Activated naive CD4-positive, alpha-beta T cell treated with anti-CD3 and anti-CD28 coated beads, Interleukin-2, amount 10 ng/mL, durations not matched to agents 7 days and 5 days (primary cell): ENCODE data around the gene SPART.

Source experiments
- CTCF ChIA-PET: fragments of 350-600 bp; sonication (Branson Sonifier 250); formaldehyde crosslinking; loops from one replicate; lab custom pipeline; 2021; ENCODE audit warnings: antibody characterized with exemption; lab: Charles Lee
- DNase-seq: peaks from one replicate; pipeline ENCODE4 v3.0.0-alpha.2; 2020
- H3K27ac Mint-ChIP-seq: one replicate; pipeline ENCODE4 v1.8.0; 2021; ENCODE audit warnings: mild to moderate bottlenecking, moderate library complexity, mixed read lengths
- H3K27me3 Mint-ChIP-seq: one replicate; pipeline ENCODE4 v1.8.0; 2021; ENCODE audit warnings: mild to moderate bottlenecking, mixed read lengths
- H3K36me3 Mint-ChIP-seq: one replicate; pipeline ENCODE4 v1.8.0; 2021; ENCODE audit warnings: mixed read lengths
- H3K4me1 Mint-ChIP-seq: one replicate; pipeline ENCODE4 v1.8.0; 2021; ENCODE audit warnings: mixed read lengths
- H3K4me3 Mint-ChIP-seq: one replicate; pipeline ENCODE4 v1.8.0; 2021; ENCODE audit warnings: mild to moderate bottlenecking, moderate library complexity, mixed read lengths
- H3K9me3 Mint-ChIP-seq: one replicate; pipeline ENCODE4 v1.8.0; 2021; ENCODE audit warnings: mixed read lengths

Gene SPART, protein sequence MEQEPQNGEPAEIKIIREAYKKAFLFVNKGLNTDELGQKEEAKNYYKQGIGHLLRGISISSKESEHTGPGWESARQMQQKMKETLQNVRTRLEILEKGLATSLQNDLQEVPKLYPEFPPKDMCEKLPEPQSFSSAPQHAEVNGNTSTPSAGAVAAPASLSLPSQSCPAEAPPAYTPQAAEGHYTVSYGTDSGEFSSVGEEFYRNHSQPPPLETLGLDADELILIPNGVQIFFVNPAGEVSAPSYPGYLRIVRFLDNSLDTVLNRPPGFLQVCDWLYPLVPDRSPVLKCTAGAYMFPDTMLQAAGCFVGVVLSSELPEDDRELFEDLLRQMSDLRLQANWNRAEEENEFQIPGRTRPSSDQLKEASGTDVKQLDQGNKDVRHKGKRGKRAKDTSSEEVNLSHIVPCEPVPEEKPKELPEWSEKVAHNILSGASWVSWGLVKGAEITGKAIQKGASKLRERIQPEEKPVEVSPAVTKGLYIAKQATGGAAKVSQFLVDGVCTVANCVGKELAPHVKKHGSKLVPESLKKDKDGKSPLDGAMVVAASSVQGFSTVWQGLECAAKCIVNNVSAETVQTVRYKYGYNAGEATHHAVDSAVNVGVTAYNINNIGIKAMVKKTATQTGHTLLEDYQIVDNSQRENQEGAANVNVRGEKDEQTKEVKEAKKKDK

DNA sequence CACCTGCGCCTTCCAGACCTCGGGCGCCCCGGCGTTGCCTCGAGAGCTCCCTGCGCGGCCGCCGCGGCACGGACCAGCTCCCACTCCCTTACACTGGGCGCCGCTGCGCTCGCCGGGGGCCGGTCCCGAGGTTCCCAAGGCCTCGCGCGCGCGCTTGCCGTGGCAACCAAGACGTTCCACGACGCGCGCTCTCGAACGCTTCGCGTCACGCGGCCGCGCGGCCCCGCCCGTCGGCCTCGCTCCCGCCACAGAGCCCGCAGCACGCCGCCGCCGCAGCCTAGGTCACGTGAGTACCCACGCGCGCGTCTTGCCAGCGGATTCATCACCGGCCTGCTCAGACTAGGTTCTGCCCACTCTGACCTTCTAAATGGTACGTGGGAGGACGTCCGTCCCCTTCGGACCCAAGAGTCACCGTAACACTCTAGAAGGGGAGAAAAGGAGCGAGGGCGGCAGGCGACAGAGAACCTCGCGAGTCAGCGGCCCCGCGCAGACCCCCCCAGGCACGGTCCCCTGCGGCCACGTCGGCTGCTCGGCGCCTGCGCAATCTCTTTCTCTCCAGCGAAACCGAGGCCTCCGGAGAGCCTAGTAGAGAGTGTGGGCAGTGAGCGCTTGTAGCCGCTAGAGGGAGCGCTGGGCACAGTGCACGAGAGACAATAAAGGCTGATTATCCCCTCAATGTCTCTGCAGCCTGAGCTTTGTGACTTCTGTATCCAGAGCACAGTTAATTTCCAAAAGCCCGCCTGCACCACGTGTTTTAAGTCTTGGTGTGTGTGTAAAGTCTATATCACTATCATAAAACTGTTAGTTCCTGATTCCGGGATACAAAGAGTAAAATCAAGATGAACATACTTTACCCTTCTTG is at the start of gene SPART:
TSS of gene SPART (minus strand) at position 173 of the 862 bp plus-strand sequence. CDS start 10,564 bp downstream, outside the sequence.
- Mint-ChIP-seq H3K4me1 (peaks cover 23% of the 10 kb centered on the region), H3K4me3 (peak within 1 kb of the TSS; percentile 87), H3K27me3 (peaks cover 7% of the 10 kb centered on the region), H3K36me3 (no peaks in the 10 kb centered on the region), H3K9me3 (no peaks in the 10 kb centered on the region), H3K27ac (peak within 1 kb of the TSS; percentile 96)
- DNase-seq, result peak; percentile 93
- CTCF ChIA-PET, result interaction anchor here (0.6 to 2.2 kb wide), 20 partner anchors 9 to 670 kb away, joined by 3 to 16 read pairs (median 4); no protein-coding TSS in a partner anchor

DNA sequence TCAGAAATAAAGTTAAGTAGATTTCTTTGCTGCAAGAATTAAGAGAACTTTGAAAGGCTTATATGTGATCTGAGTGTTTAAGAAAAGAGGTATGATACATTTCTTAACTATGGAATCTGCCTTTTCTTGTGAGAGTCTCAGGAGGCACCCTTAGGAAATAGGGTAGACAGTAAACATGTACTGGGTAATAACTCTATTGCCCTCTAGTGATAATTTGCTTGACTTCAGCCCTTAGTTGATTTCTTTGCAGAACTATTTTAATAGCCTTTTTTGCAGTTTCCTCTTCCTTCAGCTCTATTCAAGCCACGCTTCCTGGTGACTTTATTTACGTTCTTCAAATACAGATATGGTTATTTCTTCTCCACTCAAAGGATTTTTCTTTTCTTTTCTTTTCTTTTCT is 49.1 kb upstream of the SPART start:
- no peak for DNase-seq
- H3K4me1 Mint-ChIP-seq, result no peaks in the 10 kb centered on the region
- H3K4me3 Mint-ChIP-seq, result no peak overlapping the region
- no peak overlapping the region for H3K27ac Mint-ChIP-seq
- CTCF ChIA-PET, result interaction anchor here (0.7 to 3.1 kb wide), 2 partner anchors 48 to 113 kb away, joined by 3 to 14 read pairs; no protein-coding TSS in a partner anchor
- no peaks in the 10 kb centered on the region for H3K27me3 Mint-ChIP-seq
- no peaks in the 10 kb centered on the region for H3K36me3 Mint-ChIP-seq
- no peaks in the 10 kb centered on the region for H3K9me3 Mint-ChIP-seq

DNA sequence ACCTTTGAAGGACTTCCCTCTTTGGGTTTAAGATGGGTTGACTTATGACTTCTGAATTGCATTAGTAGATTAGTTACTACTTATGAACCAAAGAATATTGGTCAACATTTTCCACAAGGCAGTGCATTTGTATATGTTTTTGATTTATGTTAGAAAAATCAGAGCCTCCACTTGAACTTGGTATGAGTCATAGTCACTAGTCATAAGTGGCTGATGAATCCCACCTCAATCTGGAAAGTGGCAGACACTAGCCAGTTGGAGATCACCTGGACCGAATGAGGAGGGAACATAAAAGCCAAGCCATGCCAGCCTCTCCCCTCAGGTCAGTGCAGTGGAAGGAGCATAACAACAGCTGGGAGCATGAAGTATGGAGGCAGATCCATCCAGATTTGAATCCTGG is 39.3 kb upstream of the SPART start:
- Mint-ChIP-seq H3K27ac (no peak overlapping the region), H3K36me3 (no peaks in the 10 kb centered on the region), H3K27me3 (peaks cover 4% of the 10 kb centered on the region), H3K9me3 (no peaks in the 10 kb centered on the region), H3K4me3 (no peak overlapping the region), H3K4me1 (no peaks in the 10 kb centered on the region)
- CTCF ChIA-PET, result no interaction called here
- DNase-seq, result no peak

DNA sequence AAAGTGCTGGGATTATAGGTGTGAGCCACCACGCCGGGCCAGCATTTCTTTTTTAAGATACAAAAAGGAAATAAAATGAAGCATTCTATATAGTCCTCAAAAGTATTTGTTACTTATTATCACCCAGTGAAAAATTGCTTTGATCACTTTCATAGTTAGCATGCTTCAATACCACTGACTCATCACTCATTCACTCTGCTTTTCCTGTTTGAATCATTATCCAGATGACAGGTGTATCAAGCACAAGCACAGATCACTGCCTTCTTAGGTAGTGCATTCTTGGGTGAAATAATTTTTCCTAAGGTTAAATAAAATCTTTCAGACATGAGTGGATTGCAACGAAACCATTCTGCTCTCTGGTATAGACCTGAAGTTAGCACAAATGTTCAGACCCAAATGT is 35.8 kb upstream of the SPART start:
- Mint-ChIP-seq H3K36me3 (no peaks in the 10 kb centered on the region), H3K9me3 (no peaks in the 10 kb centered on the region), H3K27ac (no peak overlapping the region), H3K27me3 (peaks cover 4% of the 10 kb centered on the region), H3K4me3 (no peak overlapping the region), H3K4me1 (no peaks in the 10 kb centered on the region)
- CTCF ChIA-PET, result no interaction called here
- DNase-seq, result no peak

DNA sequence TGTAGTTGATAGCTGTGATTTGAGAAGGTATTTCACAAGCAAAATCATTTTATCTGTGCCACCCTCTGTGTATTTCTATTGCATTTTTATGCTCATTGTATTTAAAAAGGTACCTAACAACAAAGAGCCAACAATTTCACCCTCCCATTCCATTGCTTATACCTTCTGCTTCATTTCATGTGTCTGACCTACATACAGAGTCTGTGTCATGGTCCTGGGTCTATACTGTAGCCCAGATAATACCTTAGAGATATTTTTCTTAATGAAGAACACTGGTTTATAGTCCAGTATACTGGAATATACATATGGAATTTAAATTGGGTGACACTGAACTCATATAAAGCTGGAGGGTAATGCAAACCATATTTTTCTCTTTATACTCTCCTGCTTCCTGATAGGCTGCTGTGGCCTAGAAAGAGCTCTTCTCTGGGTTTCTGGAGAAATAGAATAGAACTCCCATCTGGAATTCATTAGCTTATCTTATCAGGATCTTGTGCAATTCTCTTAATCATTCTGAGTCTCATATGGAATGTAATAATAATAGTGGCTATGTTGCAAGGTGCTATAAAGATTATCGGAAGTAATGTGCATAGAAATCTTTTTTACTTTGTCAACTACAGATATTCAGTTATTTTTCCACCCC is 31.8 kb upstream of the SPART start:
- no peaks in the 10 kb centered on the region for H3K4me1 Mint-ChIP-seq
- H3K9me3 Mint-ChIP-seq, result no peaks in the 10 kb centered on the region

DNA sequence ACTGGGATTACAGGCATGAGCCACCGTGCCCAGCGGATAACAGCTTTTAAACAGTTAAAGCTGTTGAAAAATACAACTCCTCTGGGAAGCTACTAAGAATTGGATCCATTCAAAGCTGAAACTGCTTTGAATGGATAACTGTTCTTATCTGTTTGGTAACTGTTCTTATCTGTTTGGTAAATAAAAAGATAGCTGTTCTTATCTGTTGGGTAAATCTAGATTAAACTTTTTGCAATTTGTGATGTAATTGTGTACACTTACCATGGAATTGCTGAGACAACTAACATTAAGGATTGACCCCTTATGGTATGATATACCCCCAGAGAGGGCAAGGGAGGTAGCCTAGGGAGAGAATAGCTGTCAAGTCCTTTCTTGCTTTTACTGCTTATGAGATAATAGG is 27.9 kb upstream of the SPART start:
- Mint-ChIP-seq H3K27ac (no peak overlapping the region), H3K36me3 (no peaks in the 10 kb centered on the region), H3K9me3 (peaks cover 2% of the 10 kb centered on the region), H3K4me1 (no peaks in the 10 kb centered on the region), H3K27me3 (no peaks in the 10 kb centered on the region), H3K4me3 (no peak overlapping the region)
- no peak for DNase-seq
- CTCF ChIA-PET, result interaction anchor here (1.5 kb wide), 1 partner anchor 27 kb away, joined by 3 read pairs; no protein-coding TSS in a partner anchor

More for the DNA sequence above, 31.8 kb upstream of the SPART start:
- no peak overlapping the region for H3K27ac Mint-ChIP-seq
- H3K4me3 Mint-ChIP-seq, result no peak overlapping the region
- CTCF ChIA-PET, result no interaction called here
- no peaks in the 10 kb centered on the region for H3K27me3 Mint-ChIP-seq
- no peaks in the 10 kb centered on the region for H3K36me3 Mint-ChIP-seq
- DNase-seq, result no peak

DNA sequence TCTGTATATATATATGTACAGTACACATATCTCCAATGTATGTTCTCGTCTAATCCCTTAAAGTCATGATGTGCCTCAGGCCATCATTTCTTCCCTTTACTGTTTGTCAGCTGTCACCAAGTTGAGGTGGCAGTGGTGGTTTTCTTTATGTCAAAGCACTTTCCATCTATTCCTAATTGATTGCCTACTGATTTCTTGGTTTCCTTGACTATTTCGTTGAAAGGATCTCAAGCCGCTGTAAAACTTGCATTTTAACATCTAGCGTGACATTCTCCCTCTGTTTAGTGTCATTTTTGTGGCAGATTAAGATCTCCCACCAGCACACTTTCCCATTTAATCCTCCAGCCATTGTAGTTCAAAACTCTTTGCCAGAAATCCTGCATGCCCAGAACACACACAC is 25.0 kb upstream of the SPART start:
- CTCF ChIA-PET, result no interaction called here
- Mint-ChIP-seq H3K9me3 (peaks cover 2% of the 10 kb centered on the region), H3K4me1 (no peaks in the 10 kb centered on the region)

DNA sequence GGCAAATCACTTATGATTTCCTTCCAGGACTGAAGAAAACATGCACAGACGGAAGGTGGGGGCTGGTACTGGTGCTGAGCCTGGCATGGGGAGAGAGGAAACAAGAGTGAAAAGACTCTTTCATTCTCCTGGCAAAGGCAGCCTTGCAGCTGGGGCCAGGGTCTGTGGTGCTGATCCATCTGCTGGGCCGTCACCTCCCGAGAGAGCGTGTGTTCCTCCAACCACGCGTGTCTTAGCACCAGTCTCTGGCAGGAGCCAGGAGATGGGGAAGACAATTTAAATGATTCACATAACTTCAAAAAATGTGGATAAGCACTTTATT is 23.9 kb upstream of the SPART start:
- Mint-ChIP-seq H3K9me3 (peaks cover 2% of the 10 kb centered on the region), H3K4me1 (no peaks in the 10 kb centered on the region), H3K27ac (no peak overlapping the region), H3K4me3 (no peak overlapping the region), H3K27me3 (no peaks in the 10 kb centered on the region), H3K36me3 (no peaks in the 10 kb centered on the region)
- CTCF ChIA-PET, result interaction anchor here (1.9 kb wide), 1 partner anchor 24 kb away, joined by 5 read pairs; the partner anchor contains the start of gene SPART
- DNase-seq, result no peak

More for the DNA sequence above, 25.0 kb upstream of the SPART start:
- Mint-ChIP-seq H3K27ac (no peak overlapping the region), H3K27me3 (no peaks in the 10 kb centered on the region), H3K4me3 (no peak overlapping the region), H3K36me3 (no peaks in the 10 kb centered on the region)
- no peak for DNase-seq

DNA sequence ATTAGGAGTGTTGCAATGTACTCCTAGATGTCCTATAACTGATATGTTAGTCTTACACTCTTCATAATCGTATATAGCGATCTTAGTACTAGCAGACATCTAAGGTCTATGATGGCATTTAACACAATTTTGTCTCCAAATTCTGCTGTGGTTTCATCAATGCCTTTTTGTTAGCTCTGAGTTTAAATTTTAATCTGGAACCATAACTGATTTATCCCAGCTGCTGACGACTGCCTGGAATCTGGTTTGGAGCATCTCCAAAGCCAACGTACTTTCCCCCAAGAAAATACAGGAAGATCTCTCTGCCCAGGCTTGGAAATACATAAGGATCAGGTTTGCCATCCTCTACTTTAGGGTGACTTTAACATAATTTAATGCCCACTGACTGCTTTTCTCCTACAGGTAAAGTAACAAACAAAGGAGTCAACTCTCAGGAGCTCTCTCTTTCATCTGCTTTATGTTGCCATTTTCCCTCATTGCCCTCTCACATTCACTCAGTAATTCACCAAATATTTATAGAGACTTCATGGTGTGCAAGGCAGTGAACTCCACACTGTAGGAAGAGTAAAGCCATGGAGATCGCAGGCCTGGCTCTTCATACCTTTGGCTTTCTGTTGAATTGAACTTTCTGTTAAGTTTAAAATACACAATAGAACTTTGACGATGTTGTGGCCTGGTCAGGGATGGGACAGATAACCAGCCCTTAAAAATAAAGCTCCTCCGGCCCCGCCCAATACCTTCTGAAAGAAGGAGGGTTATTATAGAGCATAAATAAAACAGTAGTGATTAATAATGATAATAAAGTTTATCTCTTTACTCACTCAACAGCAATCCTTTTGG is 23.3 kb upstream of the SPART start:
- H3K9me3 Mint-ChIP-seq, result peaks cover 2% of the 10 kb centered on the region
- CTCF ChIA-PET, result interaction anchor here (1.9 kb wide), 1 partner anchor 23 kb away, joined by 5 read pairs; the partner anchor contains the start of gene SPART
- no peak overlapping the region for H3K4me3 Mint-ChIP-seq
- no peaks in the 10 kb centered on the region for H3K4me1 Mint-ChIP-seq
- no peak for DNase-seq
- no peaks in the 10 kb centered on the region for H3K36me3 Mint-ChIP-seq
- H3K27me3 Mint-ChIP-seq, result peaks cover 4% of the 10 kb centered on the region
- H3K27ac Mint-ChIP-seq, result no peak overlapping the region

DNA sequence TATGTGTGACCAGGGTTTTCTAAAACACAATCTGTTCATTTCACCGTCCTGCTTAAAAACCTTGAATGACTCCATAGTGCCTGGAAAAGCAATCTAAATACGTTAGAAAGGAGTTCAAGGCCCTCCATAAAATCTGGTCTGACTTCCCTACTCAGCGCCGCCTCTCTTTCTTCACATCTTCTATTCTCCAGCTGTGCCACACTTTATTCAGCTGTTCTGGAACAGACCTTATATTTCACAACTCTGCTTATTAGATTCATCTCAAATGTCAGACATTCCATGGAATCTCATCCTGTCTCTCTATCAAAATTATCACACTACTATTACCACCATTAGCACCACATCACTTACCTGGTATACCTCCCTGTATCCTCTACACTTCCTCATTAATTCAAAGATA is 19.8 kb upstream of the SPART start:
- no peaks in the 10 kb centered on the region for H3K9me3 Mint-ChIP-seq
- H3K4me1 Mint-ChIP-seq, result no peaks in the 10 kb centered on the region
- no peak overlapping the region for H3K4me3 Mint-ChIP-seq
- no peaks in the 10 kb centered on the region for H3K36me3 Mint-ChIP-seq
- CTCF ChIA-PET, result no interaction called here
- H3K27ac Mint-ChIP-seq, result no peak overlapping the region
- peaks cover 11% of the 10 kb centered on the region for H3K27me3 Mint-ChIP-seq
- no peak for DNase-seq

DNA sequence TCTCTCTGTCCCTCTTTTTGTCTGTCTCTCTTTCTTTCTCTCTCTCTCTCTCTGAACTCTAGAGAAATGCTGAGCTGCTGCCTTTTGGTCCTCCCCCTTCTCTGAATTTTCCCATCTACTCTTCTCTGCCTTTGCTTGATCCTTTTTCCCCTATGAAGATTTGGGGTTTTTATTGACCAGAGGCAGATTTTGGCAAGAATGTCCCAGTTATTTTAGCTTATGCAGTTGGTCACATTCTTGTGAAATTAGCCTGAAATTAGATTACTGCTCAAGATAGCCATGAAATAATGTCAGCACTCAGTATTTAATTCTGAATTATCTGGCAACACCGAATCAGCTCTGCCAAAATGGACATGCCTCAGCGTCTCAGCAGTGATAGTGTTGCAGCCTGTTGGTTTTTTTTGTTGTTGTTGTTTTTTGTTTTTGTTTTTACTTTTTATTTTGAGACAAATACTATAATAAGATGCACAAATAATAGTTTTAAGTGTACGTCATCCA is 17.2 kb upstream of the SPART start:
- Mint-ChIP-seq H3K27ac (no peak overlapping the region), H3K4me1 (no peaks in the 10 kb centered on the region), H3K27me3 (peaks cover 11% of the 10 kb centered on the region), H3K4me3 (no peak overlapping the region), H3K9me3 (no peaks in the 10 kb centered on the region), H3K36me3 (no peaks in the 10 kb centered on the region)
- no peak for DNase-seq
- CTCF ChIA-PET, result interaction anchor here (1.5 kb wide), 1 partner anchor 154 kb away, joined by 3 read pairs; no protein-coding TSS in a partner anchor

DNA sequence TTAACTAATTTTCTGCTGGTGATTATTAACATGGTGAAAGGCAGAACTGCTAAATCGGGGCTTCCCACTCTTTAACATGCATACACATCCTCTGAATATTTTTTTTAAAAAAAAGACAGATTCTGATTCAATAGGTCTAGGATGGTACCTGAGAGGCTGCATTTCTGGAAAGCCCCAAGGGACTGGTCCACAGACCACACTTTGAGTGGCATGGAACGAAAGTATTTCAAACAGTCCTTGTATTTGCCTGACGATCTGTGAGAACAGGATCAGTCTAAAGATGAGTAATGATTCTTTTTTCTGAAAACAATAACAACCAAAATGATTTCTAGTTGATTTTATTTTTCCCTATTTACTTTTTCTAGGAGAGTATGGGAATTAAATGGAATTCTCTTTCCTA is 16.7 kb upstream of the SPART start:
- CTCF ChIA-PET, result no interaction called here
- no peaks in the 10 kb centered on the region for H3K9me3 Mint-ChIP-seq
- DNase-seq, result no peak
- H3K27me3 Mint-ChIP-seq, result peaks cover 11% of the 10 kb centered on the region
- no peaks in the 10 kb centered on the region for H3K36me3 Mint-ChIP-seq
- no peaks in the 10 kb centered on the region for H3K4me1 Mint-ChIP-seq
- no peak overlapping the region for H3K27ac Mint-ChIP-seq
- no peak overlapping the region for H3K4me3 Mint-ChIP-seq

DNA sequence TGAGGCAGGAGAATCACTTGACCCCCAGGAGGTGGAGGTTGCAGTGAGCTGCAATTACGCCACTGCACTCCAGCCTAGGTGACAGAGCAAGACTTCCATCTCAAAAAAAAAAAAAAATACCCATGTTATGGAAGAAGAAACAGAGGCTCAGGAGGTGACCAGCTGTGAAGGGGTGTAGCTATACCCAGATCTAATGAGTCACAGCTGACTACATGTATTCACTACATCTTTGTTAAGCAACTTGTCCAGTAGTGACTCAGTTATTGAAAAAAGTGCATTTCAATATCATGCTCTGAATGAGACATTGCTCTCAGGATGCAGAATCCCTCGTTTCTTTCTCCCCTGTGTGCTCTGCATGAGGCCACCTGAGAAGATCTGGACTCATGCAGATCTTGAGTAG is 16.1 kb upstream of the SPART start:
- H3K27me3 Mint-ChIP-seq, result peaks cover 11% of the 10 kb centered on the region
- DNase-seq, result no peak
- CTCF ChIA-PET, result no interaction called here
- H3K4me3 Mint-ChIP-seq, result no peak overlapping the region
- H3K36me3 Mint-ChIP-seq, result no peaks in the 10 kb centered on the region
- no peaks in the 10 kb centered on the region for H3K9me3 Mint-ChIP-seq
- H3K4me1 Mint-ChIP-seq, result no peaks in the 10 kb centered on the region
- H3K27ac Mint-ChIP-seq, result no peak overlapping the region
